K562 (cell line): ENCODE results near the gene CATSPER1. TPM values are rescaled to one million over a fixed set of nuclear protein-coding genes. Genes with fewer than 3 reads are reported as not detected.

Experiments used
- ATF4 ChIP-seq: fragments of 450-650 bp; formaldehyde crosslinking; IDR thresholded peaks from 2 replicates; pipeline ENCODE4 v1.4.0; 2022; ENCODE audit warnings: mild to moderate bottlenecking, moderate library complexity
- CHD4 ChIP-seq: fragments of 200-600 bp; sonication (generic); IDR thresholded peaks from 3 replicates; pipeline ENCODE4 v1.6.1; 2012; ENCODE audit warnings: low read depth, mild to moderate bottlenecking, mixed read lengths, low read length, inconsistent platforms; ENCODE audit not compliant: insufficient read depth, insufficient replicate concordance, poor library complexity, severe bottlenecking
- EP400 ChIP-seq: fragments of 450-650 bp; IDR thresholded peaks from 2 replicates; pipeline ENCODE4 v1.6.1; 2017; ENCODE audit warnings: antibody characterized with exemption, mild to moderate bottlenecking, moderate library complexity
- HDAC8 ChIP-seq: fragments of 450-650 bp; IDR thresholded peaks from 2 replicates; pipeline ENCODE4 v1.6.1; 2016; ENCODE audit warnings: mild to moderate bottlenecking, missing genetic modification characterization, moderate library complexity, missing compliant biosample characterization
- HES1 ChIP-seq: fragments of 450-650 bp; IDR thresholded peaks from 2 replicates; pipeline ENCODE4 v1.6.1; 2016; ENCODE audit warnings: low read depth, mild to moderate bottlenecking, moderate library complexity
- MIER1 ChIP-seq: fragments of 450-650 bp; IDR thresholded peaks from 2 replicates; pipeline ENCODE4 v1.6.1; 2016; ENCODE audit warnings: antibody characterized with exemption, mild to moderate bottlenecking, low read depth
- MTF1 ChIP-seq: fragments of 250-450 bp; sonication (Bioruptor Pico); IDR thresholded peaks from 2 replicates; pipeline ENCODE4 v1.9.0; 2021; ENCODE audit warnings: moderate library complexity, mild to moderate bottlenecking, inconsistent platforms, borderline replicate concordance
- MYNN ChIP-seq, 2 experiments: sonication (generic); formaldehyde crosslinking in 1 of 2; IDR thresholded peaks; 2 replicates each; pipeline versions ENCODE4 v1.5.0 to v1.6.1; 2016 to 2020; ENCODE audit warnings: antibody characterized with exemption in 1 of 2, missing genetic modification reagents in 1 of 2
- RHOXF2B ChIP-seq: fragments of 250-450 bp; sonication (Bioruptor Pico); conservative IDR thresholded peaks from 2 replicates; pipeline ENCODE4 v1.5.1; 2021
- SIX5 ChIP-seq, 2 experiments: IDR thresholded peaks; 2 replicates each; pipeline ENCODE4 v1.6.1; 2011; ENCODE audit warnings: low read length in 2 of 2, borderline replicate concordance in 1 of 2, low read depth in 1 of 2, mild to moderate bottlenecking in 1 of 2, moderate library complexity in 1 of 2; ENCODE audit not compliant: insufficient read depth in 1 of 2
- SNIP1 ChIP-seq: fragments of 450-650 bp; IDR thresholded peaks from 2 replicates; pipeline ENCODE4 v1.7.1; 2017; ENCODE audit warnings: low read depth, mild to moderate bottlenecking
- THRA ChIP-seq: fragments of 450-650 bp; IDR thresholded peaks from 2 replicates; pipeline ENCODE4 v1.6.1; 2017; ENCODE audit warnings: mild to moderate bottlenecking, moderate library complexity
- ZC3H4 ChIP-seq: sonication (generic); formaldehyde crosslinking; IDR thresholded peaks from 2 replicates; pipeline ENCODE4 v1.9.0; 2021; ENCODE audit warnings: missing genetic modification reagents, borderline replicate concordance
- ZNF143 ChIP-seq: sonication (generic); formaldehyde crosslinking; IDR thresholded peaks from 2 replicates; pipeline ENCODE4 v1.9.0; 2022; ENCODE audit warnings: mild to moderate bottlenecking, missing genetic modification reagents
- ZNF57 ChIP-seq: fragments of 450-650 bp; formaldehyde crosslinking; IDR thresholded peaks from 2 replicates; pipeline ENCODE4 v1.4.0; 2020; ENCODE audit warnings: mild to moderate bottlenecking, moderate library complexity
- polyA plus RNA-seq, 8 experiments: library from polyadenylated mRNA; depleted of rRNA in 4 of 8; stranded (reverse) in 5 of 8; unstranded in 3 of 8; fragments of >200 nt; fragmentation: Nextera tagmentation in 2 of 8; fragmentation: Illumina TruSeq in 1 of 8; extraction: Ambion mirVana in 2 of 8; extraction: Trizol in 1 of 8; gene quantifications; 2 replicates each; pipeline versions ENCODE4 v1.2.1 to v1.2.3, GENCODE V29; 2011 to 2014; ENCODE audit warnings: inconsistent platforms in 1 of 8, missing spikeins in 1 of 8
- total RNA-seq, 7 experiments: library from RNA; depleted of rRNA in 6 of 7; stranded (reverse); fragments of >200 nt in 6 of 7; fragmentation: Illumina TruSeq in 2 of 7; extraction: Trizol in 2 of 7; gene quantifications; 2 replicates each; pipeline versions ENCODE4 v1.2.1 to v1.2.3, GENCODE V29; 2011 to 2021; ENCODE audit warnings: low replicate concordance in 1 of 7
- TF ChIP-seq, protein P1 (sequence below): fragments of 450-650 bp; IDR thresholded peaks from 2 replicates; pipeline ENCODE4 v1.6.1; 2014; ENCODE audit warnings: low read depth, mild to moderate bottlenecking, moderate library complexity, borderline replicate concordance
- TF ChIP-seq, protein P2 (sequence below): fragments of 450-650 bp; IDR thresholded peaks from 2 replicates; pipeline ENCODE4 v1.7.1; 2018; ENCODE audit warnings: mild to moderate bottlenecking, low read depth; ENCODE audit not compliant: partially characterized antibody

CATSPER1 gene
- total and polyA plus RNA-seq, 9 of the 15 experiments (the other 6 are each of a cell fraction or from before 2014, with no cell fraction given), result 0.21 to 3.3 (median 0.76) TPM

DNA sequence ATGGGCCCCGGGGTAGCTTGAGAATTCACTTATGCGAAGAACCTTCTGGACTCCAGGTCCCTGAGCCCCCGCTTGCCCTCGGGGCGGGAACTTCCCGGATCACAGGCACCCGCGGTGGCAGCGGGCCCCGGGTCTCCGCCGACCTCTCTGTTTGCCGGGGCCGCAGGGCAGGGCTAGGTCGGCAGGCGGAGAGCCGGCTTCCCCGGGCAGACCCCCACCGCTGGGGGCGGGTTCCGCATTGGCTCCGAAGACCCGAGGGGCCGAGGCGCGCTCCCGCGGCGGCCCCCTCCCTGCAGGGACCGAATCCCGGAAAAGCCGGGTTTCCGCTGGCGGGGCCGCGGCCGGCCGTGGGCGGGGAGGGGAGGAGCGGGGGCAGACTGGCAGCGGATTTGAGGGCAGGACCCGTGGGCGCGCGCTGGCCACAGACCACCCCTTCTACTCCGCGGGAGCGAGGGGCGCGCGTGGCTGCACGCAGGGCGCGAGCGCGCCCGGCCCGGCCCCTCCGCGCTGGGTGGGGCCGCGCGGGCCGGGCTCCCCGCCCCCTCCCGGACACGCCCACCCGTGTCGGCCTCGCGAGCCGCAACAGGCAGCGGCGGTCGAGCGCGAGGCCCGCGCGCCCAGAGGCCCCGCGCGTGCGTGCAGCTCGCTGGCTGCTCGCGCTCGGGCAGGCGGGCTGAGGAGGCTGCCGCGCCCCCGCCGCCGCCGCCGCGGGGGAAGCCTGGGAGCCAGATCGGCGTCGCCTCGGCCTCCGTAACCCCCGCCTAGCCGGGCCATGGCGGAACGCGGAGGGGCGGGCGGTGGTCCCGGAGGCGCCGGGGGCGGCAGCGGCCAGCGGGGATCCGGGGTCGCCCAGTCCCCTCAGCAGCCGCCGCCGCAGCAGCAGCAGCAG lies 43.7 kb upstream of the CATSPER1 start, which contains the start of gene PACS1 (continued):
- TF ChIP-seq ZNF57 (CRISPR knock-in tag) (no peak), MYNN (IDR thresholded peaks at IDR 0.05) (no peak; the same call in 1 of the 2 replicates), MYNN (CRISPR knock-in tag; IDR thresholded peaks at IDR 0.05) (no peak), HDAC8 (tag) (no peak), ATF4 (CRISPR knock-in tag) (no peak), CHD4 (no peak), ZC3H4 (CRISPR knock-in tag) (no peak), RHOXF2B (CRISPR knock-in tag) (no peak), SIX5 (IDR thresholded peaks at IDR 0.05; ENCODE audit: borderline replicate concordance in 1 of 2, insufficient read depth in 1 of 2, low read depth in 1 of 2, low read length in 2 of 2) (no peak), MTF1 (CRISPR knock-in tag) (no peak), MIER1 (no peak), EP400 (peak; percentile 27; the same call in 1 of the 2 replicates), ZNF143 (CRISPR knock-in tag) (no peak), HES1 (no peak), SNIP1 (no peak), THRA (no peak)
- TF ChIP-seq, protein P1, sequence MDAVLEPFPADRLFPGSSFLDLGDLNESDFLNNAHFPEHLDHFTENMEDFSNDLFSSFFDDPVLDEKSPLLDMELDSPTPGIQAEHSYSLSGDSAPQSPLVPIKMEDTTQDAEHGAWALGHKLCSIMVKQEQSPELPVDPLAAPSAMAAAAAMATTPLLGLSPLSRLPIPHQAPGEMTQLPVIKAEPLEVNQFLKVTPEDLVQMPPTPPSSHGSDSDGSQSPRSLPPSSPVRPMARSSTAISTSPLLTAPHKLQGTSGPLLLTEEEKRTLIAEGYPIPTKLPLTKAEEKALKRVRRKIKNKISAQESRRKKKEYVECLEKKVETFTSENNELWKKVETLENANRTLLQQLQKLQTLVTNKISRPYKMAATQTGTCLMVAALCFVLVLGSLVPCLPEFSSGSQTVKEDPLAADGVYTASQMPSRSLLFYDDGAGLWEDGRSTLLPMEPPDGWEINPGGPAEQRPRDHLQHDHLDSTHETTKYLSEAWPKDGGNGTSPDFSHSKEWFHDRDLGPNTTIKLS, result 0 out of 2 replicates have a peak, but pooled peaks have one; percentile 26
- TF ChIP-seq, protein P2, sequence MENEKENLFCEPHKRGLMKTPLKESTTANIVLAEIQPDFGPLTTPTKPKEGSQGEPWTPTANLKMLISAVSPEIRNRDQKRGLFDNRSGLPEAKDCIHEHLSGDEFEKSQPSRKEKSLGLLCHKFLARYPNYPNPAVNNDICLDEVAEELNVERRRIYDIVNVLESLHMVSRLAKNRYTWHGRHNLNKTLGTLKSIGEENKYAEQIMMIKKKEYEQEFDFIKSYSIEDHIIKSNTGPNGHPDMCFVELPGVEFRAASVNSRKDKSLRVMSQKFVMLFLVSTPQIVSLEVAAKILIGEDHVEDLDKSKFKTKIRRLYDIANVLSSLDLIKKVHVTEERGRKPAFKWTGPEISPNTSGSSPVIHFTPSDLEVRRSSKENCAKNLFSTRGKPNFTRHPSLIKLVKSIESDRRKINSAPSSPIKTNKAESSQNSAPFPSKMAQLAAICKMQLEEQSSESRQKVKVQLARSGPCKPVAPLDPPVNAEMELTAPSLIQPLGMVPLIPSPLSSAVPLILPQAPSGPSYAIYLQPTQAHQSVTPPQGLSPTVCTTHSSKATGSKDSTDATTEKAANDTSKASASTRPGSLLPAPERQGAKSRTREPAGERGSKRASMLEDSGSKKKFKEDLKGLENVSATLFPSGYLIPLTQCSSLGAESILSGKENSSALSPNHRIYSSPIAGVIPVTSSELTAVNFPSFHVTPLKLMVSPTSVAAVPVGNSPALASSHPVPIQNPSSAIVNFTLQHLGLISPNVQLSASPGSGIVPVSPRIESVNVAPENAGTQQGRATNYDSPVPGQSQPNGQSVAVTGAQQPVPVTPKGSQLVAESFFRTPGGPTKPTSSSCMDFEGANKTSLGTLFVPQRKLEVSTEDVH, result no peak
